Cardiac muscle cell (in vitro differentiated cells and primary cell): Measurements from ENCODE around the gene MGST3. TPM values are rescaled to one million over a fixed set of nuclear protein-coding genes. Genes with fewer than 3 reads are reported as not detected.
"Not testable (repeated sequence)": the region's sequence is repeated elsewhere in the genome, so short reads cannot be mapped to it uniquely, and the experiment has no call there.

Experiments used
- DNase-seq, 2 donors: peaks; one replicate each; pipeline versions ENCODE4 v3.0.0 to v3.0.0-alpha.2; 2010 to 2017; ENCODE audit warnings: low read depth in 1 of 2, low spot score in 1 of 2
- H3K27ac ChIP-seq: fragments of 200-600 bp; sonication (generic); 2 replicates; pipeline ENCODE4 v1.5.1; 2016
- H3K27me3 ChIP-seq: fragments of 200-600 bp; sonication (generic); 2 replicates; pipeline ENCODE4 v1.6.0; 2016; ENCODE audit warnings: control low read depth
- H3K36me3 ChIP-seq: fragments of 200-600 bp; sonication (generic); 2 replicates; pipeline ENCODE4 v1.5.1; 2016; ENCODE audit warnings: control low read depth
- H3K4me1 ChIP-seq: fragments of 200-600 bp; sonication (generic); 2 replicates; pipeline ENCODE4 v1.8.1; 2017; ENCODE audit warnings: low read depth, mild to moderate bottlenecking, mixed run types
- H3K4me3 ChIP-seq: fragments of 200-600 bp; sonication (generic); 2 replicates; pipeline ENCODE4 v1.5.1; 2016; ENCODE audit warnings: mild to moderate bottlenecking
- H3K9me3 ChIP-seq: fragments of 200-600 bp; sonication (generic); 2 replicates; pipeline ENCODE4 v1.5.1; 2017; ENCODE audit warnings: low read depth, mild to moderate bottlenecking, control low read depth
- CTCF ChIP-seq: IDR thresholded peaks from 2 replicates; pipeline ENCODE4 v1.5.1; 2012; ENCODE audit warnings: low read depth, mild to moderate bottlenecking, low read length
- polyA plus RNA-seq: library from polyadenylated mRNA; unstranded; fragments of >200 nt; fragmentation: Nextera tagmentation; extraction: Ambion mirVana; gene quantifications from 2 replicates; pipeline ENCODE4 v1.2.1, GENCODE V29; 2016
- total RNA-seq: library from RNA; depleted of rRNA; stranded (reverse); fragments of >200 nt; gene quantifications from 2 replicates; pipeline ENCODE4 v1.2.3, GENCODE V29; 2016

Gene MGST3
- total and polyA plus RNA-seq, 2 experiments from 2014 or later = 284 to 972 TPM

DNA sequence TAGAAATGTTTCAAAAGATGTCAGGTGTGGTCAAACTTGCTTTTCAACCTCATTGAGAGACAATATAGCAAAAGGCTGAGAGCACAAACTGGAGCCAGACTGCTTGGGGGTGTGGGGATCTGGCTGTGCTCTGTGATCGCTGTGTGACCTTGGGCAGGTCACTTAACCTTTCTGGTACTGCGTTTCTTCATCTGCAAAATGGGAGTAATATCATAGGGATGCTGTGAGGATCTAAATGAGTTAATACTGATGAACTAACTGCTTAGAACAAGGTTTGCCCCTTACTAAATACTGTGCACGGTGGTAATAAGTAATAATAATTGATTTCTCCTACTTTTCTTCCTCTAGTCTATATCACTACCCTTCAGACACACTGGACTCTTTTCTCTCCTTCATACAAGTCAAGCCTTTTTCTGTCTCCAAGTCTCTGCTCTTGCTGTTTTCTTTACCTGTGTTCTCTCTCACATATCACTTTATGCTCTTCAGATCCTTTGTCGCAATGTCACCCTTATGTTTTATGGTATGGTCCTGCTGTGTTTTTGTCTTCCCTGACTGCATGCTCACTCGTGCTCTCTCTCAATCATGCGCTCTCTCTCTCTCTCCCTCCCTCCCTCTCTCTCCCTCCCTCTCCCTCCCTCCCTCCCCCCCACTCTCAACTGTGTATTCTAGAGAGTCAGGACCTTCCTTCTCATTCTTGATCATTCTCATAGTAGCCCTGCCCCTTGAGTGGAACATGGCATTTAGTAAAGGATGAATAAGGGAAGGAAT is 3.3 kb downstream of the MGST3 start:
- TF ChIP-seq CTCF = no peak
- Histone ChIP-seq H3K27ac (no peak overlapping the region), H3K9me3 (no peaks in the 10 kb centered on the region), H3K36me3 (peaks cover 13% of the 10 kb centered on the region), H3K4me1 (peaks cover 17% of the 10 kb centered on the region), H3K27me3 (no peaks in the 10 kb centered on the region), H3K4me3 (no peak overlapping the region)
- DNase-seq = no peak

DNA sequence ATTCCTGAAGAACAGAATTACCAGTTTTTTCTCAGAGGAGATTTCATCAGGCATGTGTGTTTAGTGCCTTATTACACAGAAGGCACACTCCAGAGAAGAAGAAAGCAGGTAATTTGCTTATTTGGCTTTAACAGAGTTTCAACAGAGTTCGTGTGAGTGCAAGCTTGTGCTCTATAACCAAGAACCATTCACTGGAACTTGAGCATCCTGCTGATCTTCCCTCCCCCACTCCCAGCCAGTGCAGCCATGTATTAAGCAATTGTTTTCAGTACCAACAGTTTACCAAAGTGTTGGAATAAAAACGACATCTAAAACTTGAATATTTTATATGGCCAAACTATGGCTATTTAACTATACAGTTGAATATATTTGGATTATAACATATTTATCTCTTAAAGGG is 4.3 kb downstream of the MGST3 start:
- no peaks in the 10 kb centered on the region for H3K9me3 ChIP-seq
- H3K27ac ChIP-seq = no peak overlapping the region
- no peak overlapping the region for H3K4me3 ChIP-seq
- H3K4me1 ChIP-seq = peaks cover 17% of the 10 kb centered on the region
- peak in 1 of 2 donors; percentile 48 for DNase-seq
- H3K36me3 ChIP-seq = peaks cover 13% of the 10 kb centered on the region
- no peak for TF ChIP-seq CTCF
- H3K27me3 ChIP-seq = no peaks in the 10 kb centered on the region

- Histone ChIP-seq H3K9me3 (no peaks in the 10 kb centered on the region), H3K27me3 (no peaks in the 10 kb centered on the region), H3K4me3 (no peak overlapping the region), H3K27ac (no peak overlapping the region), H3K36me3 (peaks cover 13% of the 10 kb centered on the region), H3K4me1 (peaks cover 17% of the 10 kb centered on the region)
- no peak for TF ChIP-seq CTCF
- DNase-seq = no peak
Measured at GRCh38 chr1:165635823-165636222, 4.8 kb downstream of the MGST3 start.

GRCh38 chr1:165637427-165637826 is 6.4 kb downstream of the MGST3 start:
- Histone ChIP-seq H3K27ac (no peak overlapping the region), H3K4me1 (peaks cover 22% of the 10 kb centered on the region), H3K4me3 (no peak overlapping the region), H3K27me3 (no peaks in the 10 kb centered on the region), H3K36me3 (peaks cover 13% of the 10 kb centered on the region), H3K9me3 (no peaks in the 10 kb centered on the region)
- no peak for TF ChIP-seq CTCF
- peak in 1 of 2 donors; percentile 96 for DNase-seq

DNA sequence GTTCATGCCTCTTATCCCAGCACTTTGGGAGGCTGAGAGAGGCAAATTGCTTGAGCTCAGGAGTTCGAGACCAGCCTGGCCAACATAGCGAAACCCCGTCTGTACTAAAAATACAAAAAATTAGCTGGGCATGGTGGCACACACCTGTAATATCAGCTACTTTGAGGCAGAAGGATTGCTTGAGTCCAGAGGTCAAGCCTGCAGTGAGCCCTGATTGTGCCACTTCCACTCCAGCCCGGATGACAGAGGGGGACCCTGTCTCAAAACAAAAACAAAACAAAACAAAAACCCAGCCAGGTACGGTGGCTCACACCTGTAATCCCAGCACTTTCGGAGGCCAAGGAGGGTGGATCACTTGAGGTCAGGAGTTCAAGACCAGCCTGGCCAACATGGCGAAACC is 7.2 kb downstream of the MGST3 start:
- not testable (repeated sequence) for H3K9me3 ChIP-seq, DNase-seq, H3K27ac ChIP-seq, H3K4me3 ChIP-seq, H3K27me3 ChIP-seq
- Histone ChIP-seq H3K4me1 (peaks cover 23% of the 10 kb centered on the region), H3K36me3 (peaks cover 13% of the 10 kb centered on the region)

- no peaks in the 10 kb centered on the region for H3K9me3 ChIP-seq
- TF ChIP-seq CTCF = no peak
- H3K4me1 ChIP-seq = peaks cover 10% of the 10 kb centered on the region
- no peak overlapping the region for H3K4me3 ChIP-seq
- H3K27me3 ChIP-seq = no peaks in the 10 kb centered on the region
- no peak for DNase-seq
- peaks cover 15% of the 10 kb centered on the region for H3K36me3 ChIP-seq
- H3K27ac ChIP-seq = no peak overlapping the region
Measured at GRCh38 chr1:165639821-165640623, 9.0 kb downstream of the MGST3 start.
